K562 (cell line): ENCODE results near the gene SNCA. TPM values are rescaled to one million over a fixed set of nuclear protein-coding genes. Genes with fewer than 3 reads are reported as not detected.

Experiments used
- ATAC-seq: fragments of 200-7000 bp; cut with Tn5 transposase; 3 replicates; pipeline ENCODE4 v1.9.1; 2020; ENCODE audit warnings: moderate library complexity
- BruUV-seq: library from RNA; stranded (reverse); fragments of 400-500 nt; replicated peaks from 2 replicates; lab custom pipeline; 2021; lab: Mats Ljungman, UMichigan
- CTCF ChIA-PET: fragments of 300-600 bp; formaldehyde crosslinking; extraction: SDS; loops from one replicate; lab custom pipeline; 2021; ENCODE audit warnings: low intra/inter-chr PET ratio; lab: Yijun Ruan, JAX
- POLR2A ChIA-PET: fragments of 300-600, 350-650 bp; sonication (Branson Sonifier 250); formaldehyde crosslinking; extraction: SDS; loops from one replicate; lab custom pipeline; 2021; ENCODE audit warnings: antibody characterized with exemption, inconsistent platforms; lab: Yijun Ruan, JAX
- DNase-seq, 4 experiments: peaks; one replicate each; pipeline versions ENCODE4 v3.0.0 to v3.0.0-alpha.2; 2011 to 2018; ENCODE audit warnings: low spot score in 3 of 4, mixed read lengths in 3 of 4; ENCODE audit errors: extremely low read depth in 1 of 4
- FAIRE-seq: peaks from 2 replicates; lab custom pipeline; 2011; peaks lifted over from hg19 to GRCh38; lab: Jason Lieb, UNC
- H2AFZ ChIP-seq: 2 replicates; pipeline ENCODE4 v1.6.0; 2011; ENCODE audit warnings: low read depth, low read length, control low read depth, inconsistent platforms
- H3K27ac ChIP-seq: fragments of 200-600 bp; 3 replicates; pipeline ENCODE4 v1.8.0; 2011; ENCODE audit warnings: low read depth, mild to moderate bottlenecking, control low read depth, inconsistent platforms, low read length, moderate library complexity, mixed read lengths; ENCODE audit errors: extremely low read depth
- H3K27me3 ChIP-seq, 2 experiments: fragments of 300-600 bp in 1 of 2; 2 replicates in 1 of 2; 3 replicates in 1 of 2; pipeline versions ENCODE4 v1.6.0 to v1.8.0; 2011; ENCODE audit warnings: inconsistent platforms in 2 of 2, low read length in 2 of 2, mild to moderate bottlenecking in 1 of 2, mixed read lengths in 1 of 2, moderate library complexity in 1 of 2; ENCODE audit not compliant: control insufficient read depth in 2 of 2, insufficient read depth in 2 of 2
- H3K36me3 ChIP-seq: fragments of 300-600 bp; 3 replicates; pipeline ENCODE4 v1.8.0; 2011; ENCODE audit warnings: mild to moderate bottlenecking, low read length, inconsistent platforms; ENCODE audit not compliant: control insufficient read depth, insufficient read depth
- H3K4me1 ChIP-seq, 2 experiments: fragments of 200-600 bp in 1 of 2; replicated peaks in 1 of 2; 2 replicates in 1 of 2; 3 replicates in 1 of 2; pipeline versions ENCODE4 v1.5.1 to v1.8.0; 2011; ENCODE audit warnings: inconsistent platforms in 2 of 2, low read length in 2 of 2, mild to moderate bottlenecking in 1 of 2, mixed read lengths in 1 of 2, moderate library complexity in 1 of 2; ENCODE audit not compliant: control insufficient read depth in 2 of 2, insufficient read depth in 2 of 2
- H3K4me2 ChIP-seq: 2 replicates; pipeline ENCODE4 v1.6.1; 2011; ENCODE audit warnings: low read length, control low read depth, inconsistent platforms, mixed read lengths; ENCODE audit not compliant: insufficient read depth
- H3K4me3 ChIP-seq: fragments of 200-600 bp; sonication (generic), shearing (Covaris generic); 2 replicates; pipeline ENCODE4 v1.5.1; 2016; ENCODE audit warnings: control low read depth, inconsistent platforms
- H3K79me2 ChIP-seq: fragments of 200-600 bp; 3 replicates; pipeline ENCODE4 v1.8.0; 2011; ENCODE audit warnings: low read length, inconsistent platforms; ENCODE audit not compliant: control insufficient read depth, insufficient read depth
- H3K9ac ChIP-seq, 2 experiments: 2 replicates each; pipeline versions ENCODE4 v1.6.0 to v1.6.1; 2011; ENCODE audit warnings: low read depth in 2 of 2, low read length in 2 of 2, control low read depth in 1 of 2, inconsistent platforms in 1 of 2, mild to moderate bottlenecking in 1 of 2, mixed read lengths in 1 of 2; ENCODE audit not compliant: insufficient read depth in 1 of 2
- H3K9me1 ChIP-seq: one replicate; pipeline ENCODE4 v1.6.0; 2011; ENCODE audit warnings: inconsistent platforms, mild to moderate bottlenecking, low read length, moderate library complexity; ENCODE audit not compliant: control insufficient read depth, insufficient read depth
- H3K9me3 ChIP-seq: replicated peaks from 2 replicates; pipeline ENCODE4 v1.5.1; 2011; ENCODE audit warnings: low read depth, low read length, inconsistent platforms; ENCODE audit not compliant: control insufficient read depth, insufficient read depth
- H4K20me1 ChIP-seq: replicated peaks from 2 replicates; pipeline ENCODE4 v1.6.1; 2011; ENCODE audit warnings: low read length, inconsistent platforms, mixed read lengths; ENCODE audit not compliant: control insufficient read depth, insufficient read depth
- ARID3B ChIP-seq: fragments of 250-450 bp; sonication (Bioruptor Pico); IDR thresholded peaks from 2 replicates; pipeline ENCODE4 v1.4.0; 2020; ENCODE audit warnings: borderline replicate concordance
- ATF4 ChIP-seq: fragments of 450-650 bp; formaldehyde crosslinking; IDR thresholded peaks from 2 replicates; pipeline ENCODE4 v1.4.0; 2022; ENCODE audit warnings: mild to moderate bottlenecking, moderate library complexity
- BHLHE40 ChIP-seq: IDR thresholded peaks from 2 replicates; pipeline ENCODE4 v1.6.1; 2011; ENCODE audit warnings: low read length, improper control_type of control experiment
- DDX20 ChIP-seq: fragments of 450-650 bp; IDR thresholded peaks from 2 replicates; pipeline ENCODE4 v1.6.1; 2016; ENCODE audit warnings: missing genetic modification characterization, low read depth, mild to moderate bottlenecking, missing compliant biosample characterization, moderate library complexity
- E2F1 ChIP-seq: sonication (generic); formaldehyde crosslinking; IDR thresholded peaks from 2 replicates; pipeline ENCODE4 v1.8.1; 2023; ENCODE audit warnings: mild to moderate bottlenecking, missing genetic modification reagents, moderate library complexity
- GTF2A2 ChIP-seq: IDR thresholded peaks from 2 replicates; pipeline ENCODE4 v1.6.1; 2016; ENCODE audit warnings: mild to moderate bottlenecking, missing genetic modification characterization, missing compliant biosample characterization
- KDM2B ChIP-seq: fragments of 250-450 bp; sonication (Bioruptor Pico); IDR thresholded peaks from 2 replicates; pipeline ENCODE4 v1.8.0; 2021; ENCODE audit warnings: mild to moderate bottlenecking, moderate library complexity
- L3MBTL2 ChIP-seq: fragments of 450-650 bp; IDR thresholded peaks from 2 replicates; pipeline ENCODE4 v1.6.1; 2016; ENCODE audit warnings: mild to moderate bottlenecking, moderate library complexity
- SREBF1 ChIP-seq: fragments of 150-350 bp; IDR thresholded peaks from 2 replicates; pipeline ENCODE4 v1.6.1; 2014; ENCODE audit warnings: antibody characterized with exemption, low read depth, low read length, borderline replicate concordance
- ZBED1 ChIP-seq: IDR thresholded peaks from 2 replicates; pipeline ENCODE4 v1.6.1; 2014
- ZNF311 ChIP-seq: fragments of 250-450 bp; sonication (Bioruptor Pico); IDR thresholded peaks from 2 replicates; pipeline ENCODE4 v1.4.0; 2020; ENCODE audit warnings: mild to moderate bottlenecking, moderate library complexity
- ZNF592 ChIP-seq: fragments of 450-650 bp; IDR thresholded peaks from 2 replicates; pipeline ENCODE4 v1.6.1; 2017; ENCODE audit warnings: antibody characterized with exemption, mild to moderate bottlenecking
- WGBS: fragments of 100-300 bp; shearing (Covaris generic); methylation state at CpG from one replicate; pipeline ENCODE4 v1.1.6; 2016; ENCODE audit warnings: low coverage, mixed read lengths; ENCODE audit not compliant: insufficient coverage; ENCODE audit errors: missing lambda C conversion rate; 5-methylcytosine and 5-hydroxymethylcytosine counted together
- in situ Hi-C: fragments of 300-500 bp; cut with MboI; formaldehyde crosslinking; loops from 4 replicates; pipeline ENCODE4 v1.15.0; 2018; ENCODE audit warnings: inconsistent platforms, mixed read lengths
- intact Hi-C: fragments of 100-400 bp; cut with micrococcal nuclease; formaldehyde crosslinking; loops from 2 replicates; pipeline ENCODE4 v1.14.2; 2022
- polyA plus RNA-seq, 8 experiments: library from polyadenylated mRNA; depleted of rRNA in 4 of 8; stranded (reverse) in 5 of 8; unstranded in 3 of 8; fragments of >200 nt; fragmentation: Nextera tagmentation in 2 of 8; fragmentation: Illumina TruSeq in 1 of 8; extraction: Ambion mirVana in 2 of 8; extraction: Trizol in 1 of 8; gene quantifications; 2 replicates each; pipeline versions ENCODE4 v1.2.1 to v1.2.3, GENCODE V29; 2011 to 2014; ENCODE audit warnings: inconsistent platforms in 1 of 8, missing spikeins in 1 of 8
- total RNA-seq, 7 experiments: library from RNA; depleted of rRNA in 6 of 7; stranded (reverse); fragments of >200 nt in 6 of 7; fragmentation: Illumina TruSeq in 2 of 7; extraction: Trizol in 2 of 7; gene quantifications; 2 replicates each; pipeline versions ENCODE4 v1.2.1 to v1.2.3, GENCODE V29; 2011 to 2021; ENCODE audit warnings: low replicate concordance in 1 of 7

Gene SNCA
- total and polyA plus RNA-seq, 9 of the 15 experiments (the other 6 are each of a cell fraction or from before 2014, with no cell fraction given): 1.7 to 12.6 (median 3.6) TPM

GRCh38 chr4:89803036-89803435 lies 33.9 kb downstream of the SNCA start:
- no peaks in the 10 kb centered on the region for H3K27me3 ChIP-seq
- POLR2A ChIA-PET: no interaction called here
- no peaks in the 10 kb centered on the region for H3K36me3 ChIP-seq
- no peaks in the 10 kb centered on the region; a peak in 1 of 5 replicates for H3K4me1 ChIP-seq
- no peak overlapping the region for H3K4me3 ChIP-seq
- TF ChIP-seq BHLHE40 (no peak), KDM2B (CRISPR knock-in tag) (no peak), L3MBTL2 (no peak), ATF4 (CRISPR knock-in tag) (no peak), SREBF1 (no peak), ZNF592 (no peak), ZBED1 (no peak), E2F1 (CRISPR knock-in tag) (no peak), GTF2A2 (tag) (no peak), ZNF311 (no peak), ARID3B (CRISPR knock-in tag) (no peak), DDX20 (no peak)
- no peaks in the 10 kb centered on the region for H3K9me1 ChIP-seq
- FAIRE-seq (no peak), ATAC-seq (no peak), DNase-seq (no peak)
- intact Hi-C loops: no loop called here
- no TSS peak for BruUV-seq
- in situ Hi-C loops: no loop called here
- no peak overlapping the region for H2AFZ ChIP-seq
- H4K20me1 ChIP-seq: no peaks in the 10 kb centered on the region
- WGBS: 9% methylated on average over 1 of the region's 1 CpG
- no peaks in the 10 kb centered on the region for H3K9me3 ChIP-seq
- H3K4me2 ChIP-seq: no peak overlapping the region
- CTCF ChIA-PET: no interaction called here
- H3K9ac ChIP-seq: no peak overlapping the region
- H3K79me2 ChIP-seq: no peaks in the 10 kb centered on the region
- H3K27ac ChIP-seq: no peak overlapping the region
